HG02973 (cell line): ENCODE results near the gene ATP6V1F.

Source experiments
- ATAC-seq: cut with Tn5 transposase; IDR thresholded peaks from one replicate; pipeline ENCODE4 v1.9.1; 2021; ENCODE audit warnings: moderate library complexity; ENCODE audit not compliant: unreplicated experiment

The ATP6V1F gene

DNA sequence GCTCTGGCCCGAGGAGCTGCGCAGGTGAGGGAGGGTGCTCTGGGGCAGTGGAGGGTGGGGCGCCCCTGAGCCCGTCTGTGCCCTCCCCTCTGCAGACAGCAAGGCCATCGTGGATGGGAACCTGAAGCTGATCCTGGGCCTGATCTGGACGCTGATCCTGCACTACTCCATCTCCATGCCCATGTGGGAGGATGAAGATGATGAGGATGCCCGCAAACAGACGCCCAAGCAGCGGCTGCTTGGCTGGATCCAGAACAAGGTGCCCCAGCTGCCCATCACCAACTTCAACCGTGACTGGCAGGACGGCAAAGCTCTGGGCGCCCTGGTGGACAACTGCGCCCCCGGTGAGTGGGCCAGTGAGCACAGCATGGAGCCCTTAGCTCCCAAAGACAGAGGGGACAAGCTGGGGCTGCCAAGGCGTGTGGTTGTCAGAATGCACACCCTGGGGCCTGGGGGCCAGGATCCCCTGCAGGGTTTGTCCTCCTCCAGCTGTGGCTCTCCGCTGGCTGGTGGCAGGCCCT lies 27.4 kb upstream of the ATP6V1F start:
- ATAC-seq, result no peak

- no peak for ATAC-seq
These were observed 26.6 kb upstream of the ATP6V1F start for GRCh38 chr7:128835790-128836641.

DNA sequence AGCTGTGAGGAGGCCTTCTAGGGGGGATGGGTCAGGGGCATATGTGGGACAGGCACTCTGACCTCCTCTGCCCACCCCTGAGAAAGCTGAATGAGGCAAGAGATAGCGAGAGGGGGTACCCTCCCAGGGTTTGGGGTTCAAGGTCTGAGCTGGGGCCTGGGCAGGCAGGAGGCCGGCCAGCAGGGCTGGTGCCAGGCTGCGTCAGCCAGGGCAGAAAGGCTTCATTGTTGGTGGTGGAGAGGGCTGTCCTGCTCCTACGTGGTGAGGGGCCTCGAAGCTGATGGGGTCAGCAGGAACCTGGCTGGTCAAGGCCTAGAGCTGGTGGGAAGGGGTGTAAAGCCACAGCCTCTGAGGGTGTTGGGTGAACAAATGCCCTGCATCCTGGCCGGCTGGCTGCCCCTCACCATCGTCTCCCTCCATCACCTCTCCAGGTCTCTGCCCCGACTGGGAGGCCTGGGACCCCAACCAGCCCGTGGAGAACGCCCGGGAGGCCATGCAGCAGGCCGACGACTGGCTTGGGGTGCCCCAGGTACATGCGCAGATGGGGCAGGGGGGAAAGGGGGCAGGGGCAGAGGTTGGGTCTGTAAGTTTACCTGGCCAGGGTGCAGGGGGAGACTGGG lies 25.8 kb upstream of the ATP6V1F start:
- ATAC-seq, result no peak

DNA sequence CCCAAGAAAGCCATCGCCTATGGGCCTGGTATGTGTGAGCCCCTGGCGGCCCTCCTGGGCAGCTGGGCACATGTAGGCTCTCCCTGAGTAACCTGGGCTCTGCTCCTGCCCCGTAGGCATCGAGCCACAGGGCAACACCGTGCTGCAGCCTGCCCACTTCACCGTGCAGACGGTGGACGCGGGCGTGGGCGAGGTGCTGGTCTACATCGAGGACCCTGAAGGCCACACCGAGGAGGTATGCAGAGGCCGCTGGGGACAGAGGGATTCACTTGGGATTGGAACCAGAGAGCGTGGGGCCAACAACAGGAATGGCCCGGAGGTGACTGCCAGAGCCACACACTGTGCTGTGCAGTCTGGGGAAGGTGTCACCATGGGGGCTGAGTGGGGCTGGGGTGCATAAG lies 25.1 kb upstream of the ATP6V1F start:
- no peak for ATAC-seq

DNA sequence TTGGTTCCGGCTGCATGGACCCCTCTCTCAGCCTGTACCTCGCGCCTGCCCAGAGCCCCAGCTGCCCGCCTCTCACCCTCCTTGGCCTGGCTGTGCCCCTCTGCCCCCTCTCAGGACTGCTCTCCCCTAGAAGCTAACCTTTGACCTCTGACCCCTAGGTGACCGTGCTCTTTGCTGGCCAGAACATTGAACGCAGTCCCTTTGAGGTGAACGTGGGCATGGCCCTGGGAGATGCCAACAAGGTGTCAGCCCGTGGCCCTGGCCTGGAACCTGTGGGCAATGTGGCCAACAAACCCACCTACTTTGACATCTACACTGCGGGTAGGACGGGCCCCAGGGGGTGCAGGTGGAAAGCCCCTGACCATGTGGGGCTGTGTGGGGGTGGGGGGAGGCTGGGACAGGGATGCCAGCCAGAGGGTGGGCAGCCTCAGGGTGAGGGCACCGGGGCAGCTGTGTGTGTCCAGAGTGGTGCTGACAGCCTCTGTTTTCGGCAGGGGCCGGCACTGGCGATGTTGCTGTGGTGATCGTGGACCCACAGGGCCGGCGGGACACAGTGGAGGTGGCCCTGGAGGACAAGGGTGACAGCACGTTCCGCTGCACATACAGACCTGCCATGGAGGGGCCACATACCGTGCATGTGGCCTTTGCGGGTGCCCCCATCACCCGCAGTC lies 24.4 kb upstream of the ATP6V1F start:
- no peak for ATAC-seq

DNA sequence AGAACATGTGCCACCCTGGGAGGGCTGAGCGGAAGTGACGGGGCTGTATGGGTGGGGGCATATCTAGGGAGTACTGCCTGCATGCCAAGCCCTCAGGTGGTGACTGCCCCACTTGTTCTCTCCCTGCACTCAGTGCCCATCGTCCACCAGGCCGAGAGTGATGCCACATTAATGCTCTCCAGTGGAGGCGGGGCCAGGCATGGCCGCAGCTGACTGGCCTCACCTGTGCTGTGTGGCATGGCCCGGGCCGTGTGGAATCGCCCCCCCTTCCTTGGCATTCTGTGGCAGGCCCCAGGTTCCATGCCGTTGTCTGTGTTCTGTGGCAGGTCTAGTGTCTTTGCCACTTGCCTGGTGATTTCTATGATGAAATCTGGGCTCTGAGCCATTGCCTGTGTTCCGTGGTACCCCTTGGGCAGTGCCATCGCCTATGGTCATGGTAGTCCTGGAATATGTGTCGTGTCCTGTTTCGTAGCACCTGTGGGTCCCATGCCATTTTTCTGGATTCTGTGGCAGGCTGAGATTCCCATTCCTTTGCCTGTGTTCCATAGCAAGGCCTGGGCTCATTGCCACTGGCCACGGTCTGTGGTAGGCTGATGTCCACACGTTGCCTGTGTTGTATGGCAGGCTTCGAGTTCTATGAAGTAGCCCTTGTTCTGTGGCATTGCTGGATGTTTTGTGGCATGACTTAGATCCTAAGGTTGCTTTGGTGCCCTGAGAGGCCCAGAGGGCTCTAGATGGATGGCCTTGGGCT lies 23.5 kb upstream of the ATP6V1F start:
- ATAC-seq, result no peak

DNA sequence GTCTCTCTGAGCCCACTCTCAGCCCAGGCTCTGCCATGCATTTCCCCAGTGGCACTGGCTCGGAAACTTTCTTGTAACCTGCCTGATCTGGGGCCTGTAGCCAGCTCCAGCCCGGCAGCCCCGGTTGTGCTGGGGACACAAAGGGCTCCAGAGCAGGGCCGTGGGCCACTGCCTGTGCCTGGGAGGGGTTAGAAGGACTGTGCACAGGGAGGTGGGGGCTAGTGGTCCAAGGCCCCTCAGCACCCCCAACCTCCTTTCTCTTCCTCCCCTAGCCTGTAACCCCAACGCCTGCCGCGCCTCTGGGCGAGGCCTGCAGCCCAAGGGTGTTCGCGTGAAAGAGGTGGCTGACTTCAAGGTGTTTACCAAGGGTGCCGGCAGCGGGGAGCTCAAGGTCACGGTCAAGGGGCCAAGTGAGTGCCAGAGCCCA lies 22.9 kb upstream of the ATP6V1F start:
- no peak for ATAC-seq

DNA sequence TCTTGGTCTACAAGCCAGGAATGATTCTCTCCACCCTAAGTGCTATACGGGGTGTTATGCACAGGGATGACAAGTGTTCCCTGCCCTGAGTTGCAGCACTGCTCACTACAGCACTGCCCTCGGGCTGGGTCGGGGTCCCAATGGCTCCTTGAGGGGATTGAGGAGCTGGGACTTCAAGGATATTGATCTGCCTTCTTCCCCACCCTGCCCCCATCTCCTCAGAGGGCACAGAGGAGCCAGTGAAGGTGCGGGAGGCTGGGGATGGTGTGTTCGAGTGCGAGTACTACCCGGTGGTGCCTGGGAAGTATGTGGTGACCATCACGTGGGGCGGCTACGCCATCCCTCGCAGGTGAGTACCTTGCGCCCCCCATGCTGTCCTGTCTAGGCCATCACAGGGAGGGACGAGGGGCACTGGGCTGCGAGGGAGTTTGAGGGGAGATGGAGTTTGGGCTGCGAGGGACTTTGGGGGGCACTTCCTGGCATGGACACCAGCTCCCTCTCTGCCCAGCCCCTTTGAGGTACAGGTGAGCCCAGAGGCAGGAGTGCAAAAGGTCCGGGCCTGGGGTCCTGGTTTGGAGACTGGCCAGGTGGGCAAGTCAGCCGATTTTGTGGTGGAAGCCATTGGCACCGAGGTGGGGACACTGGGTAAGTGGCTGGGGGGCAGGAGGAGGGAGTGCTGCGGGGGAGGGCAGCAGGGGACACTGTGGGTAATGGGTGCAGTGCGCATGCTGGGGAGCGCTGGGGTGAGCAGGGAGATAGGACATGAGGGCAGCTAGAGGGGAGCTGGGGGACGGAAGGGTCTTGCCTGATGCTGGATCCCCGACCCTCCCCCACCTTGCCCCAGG lies 22.1 kb upstream of the ATP6V1F start:
- no peak for ATAC-seq

DNA sequence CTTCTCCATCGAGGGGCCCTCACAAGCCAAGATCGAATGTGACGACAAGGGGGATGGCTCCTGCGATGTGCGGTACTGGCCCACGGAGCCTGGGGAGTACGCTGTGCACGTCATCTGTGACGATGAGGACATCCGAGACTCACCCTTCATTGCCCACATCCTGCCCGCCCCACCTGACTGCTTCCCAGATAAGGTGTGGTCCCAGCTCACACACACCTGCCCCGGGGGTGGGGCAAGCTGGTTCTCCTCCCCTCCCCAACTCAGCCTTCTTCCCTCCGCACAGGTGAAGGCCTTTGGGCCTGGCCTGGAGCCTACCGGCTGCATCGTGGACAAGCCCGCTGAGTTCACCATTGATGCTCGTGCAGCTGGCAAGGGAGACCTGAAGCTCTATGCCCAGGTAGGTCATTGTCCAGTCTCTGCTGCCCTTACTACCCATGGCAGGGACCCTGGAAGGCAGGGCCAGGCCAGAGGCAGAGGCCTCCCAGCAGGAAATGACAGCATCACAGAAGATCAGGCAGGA lies 21.4 kb upstream of the ATP6V1F start:
- ATAC-seq, result no peak

DNA sequence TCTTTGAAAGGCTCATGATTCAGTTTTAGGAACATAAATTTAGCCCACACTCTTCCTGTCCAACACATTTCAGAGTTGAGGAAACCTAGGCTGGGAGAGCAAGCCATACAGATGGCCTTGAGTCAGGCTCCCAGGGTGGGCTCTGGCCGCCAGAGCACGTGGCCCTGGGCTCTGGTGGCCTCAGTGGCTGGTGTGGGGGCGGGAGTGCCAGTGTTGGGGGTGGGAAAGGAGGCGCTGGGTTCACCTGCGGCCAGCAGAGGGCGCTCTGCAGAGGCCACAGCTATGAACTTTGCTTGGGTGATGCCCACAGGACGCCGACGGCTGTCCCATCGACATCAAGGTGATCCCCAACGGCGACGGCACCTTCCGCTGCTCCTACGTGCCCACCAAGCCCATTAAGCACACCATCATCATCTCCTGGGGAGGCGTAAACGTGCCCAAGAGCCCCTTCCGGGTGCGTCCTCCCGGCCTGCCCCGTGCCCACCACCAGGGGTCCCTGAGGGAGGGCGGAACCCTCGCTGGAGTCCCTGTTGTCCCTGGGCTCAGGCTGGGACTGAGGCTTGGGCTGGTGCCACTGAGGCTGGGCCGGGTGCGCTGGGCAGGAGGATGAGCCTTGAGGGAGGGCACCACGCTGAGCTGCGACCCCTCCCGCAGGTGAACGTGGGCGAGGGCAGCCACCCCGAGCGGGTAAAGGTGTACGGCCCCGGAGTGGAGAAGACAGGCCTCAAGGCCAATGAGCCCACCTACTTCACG lies 20.6 kb upstream of the ATP6V1F start:
- ATAC-seq, result no peak

DNA sequence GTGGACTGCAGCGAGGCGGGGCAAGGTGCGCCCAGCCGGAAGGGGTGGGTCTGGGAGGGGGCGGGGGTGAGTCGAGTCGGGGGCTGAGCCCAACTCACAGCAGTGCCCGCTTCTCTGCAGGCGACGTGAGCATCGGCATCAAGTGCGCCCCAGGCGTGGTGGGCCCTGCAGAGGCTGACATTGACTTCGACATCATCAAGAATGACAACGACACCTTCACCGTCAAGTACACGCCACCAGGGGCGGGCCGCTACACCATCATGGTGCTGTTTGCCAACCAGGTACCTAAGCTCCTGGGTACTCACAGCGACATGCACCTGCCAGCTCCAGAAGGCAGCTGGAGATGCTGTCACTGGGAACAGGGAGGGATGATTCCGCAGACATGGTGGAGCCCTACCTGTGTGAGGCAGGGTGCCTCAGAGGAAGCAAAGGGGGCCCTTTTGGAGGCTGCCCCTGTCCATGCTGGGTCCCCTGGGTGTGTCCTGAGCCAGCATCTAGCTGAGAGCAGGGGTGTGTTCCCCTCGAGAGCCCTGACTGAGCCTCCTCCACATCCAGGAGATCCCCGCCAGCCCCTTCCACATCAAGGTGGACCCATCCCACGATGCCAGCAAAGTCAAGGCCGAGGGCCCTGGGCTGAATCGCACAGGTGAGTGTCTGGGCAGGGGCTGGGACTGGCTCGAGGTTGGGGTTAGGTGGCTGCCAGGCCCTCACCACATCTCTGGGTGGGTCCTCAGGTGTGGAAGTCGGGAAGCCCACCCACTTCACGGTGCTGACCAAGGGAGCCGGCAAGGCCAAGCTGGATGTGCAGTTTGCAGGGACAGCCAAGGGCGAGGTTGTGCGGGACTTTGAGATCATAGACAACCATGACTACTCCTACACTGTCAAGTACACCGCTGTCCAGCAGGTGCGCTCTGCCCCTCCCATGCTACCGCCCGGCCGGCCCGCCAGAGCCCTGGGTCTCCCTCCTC lies 19.7 kb upstream of the ATP6V1F start:
- no peak for ATAC-seq

GRCh38 chr7:128843938-128844621 lies 18.6 kb upstream of the ATP6V1F start:
- ATAC-seq, result no peak

DNA sequence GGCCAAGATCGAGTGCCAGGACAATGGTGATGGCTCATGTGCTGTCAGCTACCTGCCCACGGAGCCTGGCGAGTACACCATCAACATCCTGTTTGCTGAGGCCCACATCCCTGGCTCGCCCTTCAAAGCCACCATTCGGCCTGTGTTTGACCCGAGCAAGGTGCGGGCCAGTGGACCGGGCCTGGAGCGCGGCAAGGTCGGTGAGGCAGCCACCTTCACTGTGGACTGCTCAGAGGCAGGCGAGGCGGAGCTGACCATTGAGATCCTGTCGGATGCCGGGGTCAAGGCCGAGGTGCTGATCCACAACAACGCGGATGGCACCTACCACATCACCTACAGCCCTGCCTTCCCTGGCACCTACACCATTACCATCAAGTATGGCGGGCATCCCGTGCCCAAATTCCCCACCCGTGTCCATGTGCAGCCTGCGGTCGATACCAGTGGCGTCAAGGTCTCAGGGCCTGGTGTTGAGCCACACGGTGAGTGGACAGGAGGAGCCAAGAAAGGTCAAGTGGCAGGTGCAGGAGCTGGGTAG lies 17.8 kb upstream of the ATP6V1F start:
- no peak for ATAC-seq

DNA sequence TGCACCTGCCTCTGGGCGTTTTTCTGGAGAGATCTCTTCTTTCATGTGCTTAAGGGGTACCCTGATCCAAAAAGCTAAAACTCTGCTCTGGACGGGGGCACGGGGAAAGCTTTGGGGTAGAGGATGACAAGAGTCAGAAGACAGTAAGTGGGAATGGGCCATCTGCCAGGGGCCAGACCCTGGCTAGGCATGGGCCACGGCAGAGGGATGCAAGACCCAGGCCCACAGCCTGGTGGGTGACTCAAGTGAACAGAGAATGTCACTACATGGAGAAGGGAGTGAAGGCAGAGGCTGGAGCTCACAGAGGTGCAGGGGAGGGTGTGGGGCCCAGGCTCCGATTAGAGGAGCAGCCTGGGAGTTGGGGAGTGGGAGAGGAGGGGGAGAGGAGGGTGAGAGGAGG lies 17.2 kb upstream of the ATP6V1F start:
- no peak for ATAC-seq

- ATAC-seq, result no peak
These were observed 16.7 kb upstream of the ATP6V1F start for GRCh38 chr7:128845987-128846386.

DNA sequence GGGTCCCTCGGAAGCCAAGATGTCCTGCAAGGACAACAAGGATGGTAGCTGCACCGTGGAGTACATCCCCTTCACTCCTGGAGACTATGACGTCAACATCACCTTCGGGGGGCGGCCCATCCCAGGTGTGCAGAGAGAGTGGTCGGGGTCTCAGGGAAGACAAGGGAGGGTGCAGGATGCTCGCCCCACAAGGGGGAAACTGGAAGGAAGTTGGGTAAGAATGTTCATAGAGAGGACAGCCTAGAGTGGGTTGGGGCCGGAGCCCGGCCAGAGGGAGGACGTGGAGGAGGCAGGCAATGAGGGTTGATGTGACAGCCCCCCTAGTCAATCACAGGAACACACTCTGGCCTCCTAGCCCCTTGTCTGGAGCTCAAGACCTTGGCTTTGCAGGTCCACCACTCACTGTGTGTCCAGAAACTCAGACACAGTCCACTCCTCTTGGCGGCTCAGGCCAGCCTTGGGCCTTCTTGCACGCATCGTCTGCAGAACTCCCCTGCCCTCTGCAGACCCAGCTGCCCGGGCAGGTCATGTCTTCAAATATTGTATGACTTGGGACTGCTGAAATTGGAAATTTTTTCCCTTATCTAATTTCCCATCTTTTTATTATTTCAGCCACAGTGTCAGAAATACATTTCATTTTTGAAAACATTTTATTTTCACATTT lies 15.7 kb upstream of the ATP6V1F start:
- ATAC-seq, result no peak
